Measurements from ENCODE around the gene DHFR2. TPM values are rescaled to one million over a fixed set of nuclear protein-coding genes. Genes with fewer than 3 reads are reported as not detected.

DHFR2 gene
- total RNA-seq, 2 donors from 2014 or later: 3.2 to 3.6 TPM

DNA sequence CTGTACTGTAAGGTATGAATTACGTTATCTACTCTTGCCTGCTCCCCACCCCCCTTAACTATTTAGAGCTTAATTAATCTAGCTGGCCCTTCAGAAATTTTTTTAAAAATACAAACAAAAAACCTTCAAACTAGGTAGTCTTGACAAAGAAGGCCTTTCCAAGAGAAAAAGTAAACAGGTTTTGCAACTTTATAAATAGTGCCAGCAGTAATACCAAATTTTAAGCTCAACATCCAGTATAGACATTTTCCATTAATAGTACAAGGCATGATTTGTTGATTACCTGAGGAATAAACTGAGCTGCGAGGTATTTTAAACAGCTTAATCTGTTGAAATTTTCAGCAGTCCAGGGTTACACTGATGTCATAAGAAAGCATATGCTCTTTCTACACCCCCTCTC lies 54.5 kb downstream of the DHFR2 start:
- H3K36me3 ChIP-seq: no peaks in the 10 kb centered on the region
- H3K9me3 ChIP-seq: no peaks in the 10 kb centered on the region
- no peak for DNase-seq (ENCODE audit: low spot score)
- H3K27me3 ChIP-seq: no peaks in the 10 kb centered on the region
- H3K27ac ChIP-seq: no peak overlapping the region
- TF ChIP-seq, protein P1, sequence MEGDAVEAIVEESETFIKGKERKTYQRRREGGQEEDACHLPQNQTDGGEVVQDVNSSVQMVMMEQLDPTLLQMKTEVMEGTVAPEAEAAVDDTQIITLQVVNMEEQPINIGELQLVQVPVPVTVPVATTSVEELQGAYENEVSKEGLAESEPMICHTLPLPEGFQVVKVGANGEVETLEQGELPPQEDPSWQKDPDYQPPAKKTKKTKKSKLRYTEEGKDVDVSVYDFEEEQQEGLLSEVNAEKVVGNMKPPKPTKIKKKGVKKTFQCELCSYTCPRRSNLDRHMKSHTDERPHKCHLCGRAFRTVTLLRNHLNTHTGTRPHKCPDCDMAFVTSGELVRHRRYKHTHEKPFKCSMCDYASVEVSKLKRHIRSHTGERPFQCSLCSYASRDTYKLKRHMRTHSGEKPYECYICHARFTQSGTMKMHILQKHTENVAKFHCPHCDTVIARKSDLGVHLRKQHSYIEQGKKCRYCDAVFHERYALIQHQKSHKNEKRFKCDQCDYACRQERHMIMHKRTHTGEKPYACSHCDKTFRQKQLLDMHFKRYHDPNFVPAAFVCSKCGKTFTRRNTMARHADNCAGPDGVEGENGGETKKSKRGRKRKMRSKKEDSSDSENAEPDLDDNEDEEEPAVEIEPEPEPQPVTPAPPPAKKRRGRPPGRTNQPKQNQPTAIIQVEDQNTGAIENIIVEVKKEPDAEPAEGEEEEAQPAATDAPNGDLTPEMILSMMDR (IDR thresholded peaks at IDR 0.05): no peak
- H3K4me3 ChIP-seq: no peak overlapping the region
- peaks cover 0 to 3% of the 10 kb centered on the region in 2 donors for H3K4me1 ChIP-seq

Other genes starting within 250 kb of the DHFR2 start
- 10 to 100 TPM; 77.7 to 94.0 TPM for gene PROS1, start 89.0 kb downstream of the DHFR2 start, total RNA-seq
- gene ARL13B, start 82.8 kb downstream of the DHFR2 start, total RNA-seq: 1 to 10 TPM; 3.5 to 4.3 TPM
- not detected for gene STX19, start 34.3 kb downstream of the DHFR2 start, total RNA-seq
- gene NSUN3, start 145 bp upstream of the DHFR2 start, total RNA-seq: 1 to 10 TPM; 6.1 to 6.6 TPM